PFSK-1 (cell line): ENCODE results near the gene ARHGAP10.

ENCODE experiments used
- FOXP2 ChIP-seq: optimal IDR thresholded peaks from 2 replicates; pipeline ENCODE3; 2011; ENCODE audit warnings: borderline replicate concordance, control low read depth, inconsistent platforms; ENCODE audit not compliant: insufficient read depth; ENCODE audit errors: extremely low read length, extremely low read depth
- POLR2AphosphoS5 ChIP-seq: IDR thresholded peaks from 2 replicates; pipeline ENCODE4 v1.6.1; 2012; ENCODE audit warnings: low read depth, mild to moderate bottlenecking, control low read depth, low read length, moderate library complexity
- REST ChIP-seq, 2 experiments: IDR thresholded peaks; 2 replicates each; pipeline versions ENCODE4 v1.6.1 to v1.8.0; 2011 to 2012; ENCODE audit warnings: low read depth in 2 of 2, low read length in 2 of 2, control low read depth in 1 of 2, inconsistent platforms in 1 of 2, mild to moderate bottlenecking in 1 of 2, moderate library complexity in 1 of 2; ENCODE audit not compliant: insufficient read depth in 1 of 2
- SIN3A ChIP-seq: IDR thresholded peaks from 2 replicates; pipeline ENCODE4 v1.6.1; 2012; ENCODE audit warnings: mild to moderate bottlenecking, low read length, moderate library complexity, borderline replicate concordance; ENCODE audit not compliant: insufficient read depth
- TAF1 ChIP-seq: IDR thresholded peaks from 2 replicates; pipeline ENCODE4 v1.6.1; 2012; ENCODE audit warnings: low read length, control low read depth, borderline replicate concordance; ENCODE audit not compliant: insufficient read depth

- TF ChIP-seq SIN3A = no peak
- TF ChIP-seq TAF1 = no peak
- TF ChIP-seq POLR2AphosphoS5 = peak; percentile 49
- TF ChIP-seq REST (IDR thresholded peaks at IDR 0.05; ENCODE audit: insufficient read depth in 1 of 2, low read depth in 2 of 2, low read length in 2 of 2) = no peak
- TF ChIP-seq FOXP2 = no peak
Measured at GRCh38 chr4:147731580-147732517, at the start of gene ARHGAP10.
